Muscle of back (tissue), 11 donors: ENCODE results near the gene DCAF6. TPM values are rescaled to one million over a fixed set of nuclear protein-coding genes. Genes with fewer than 3 reads are reported as not detected.
"Not testable (repeated sequence)": the region's sequence is repeated elsewhere in the genome, so short reads cannot be mapped to it uniquely, and the experiment has no call there.

ENCODE experiments used
- DNase-seq, 3 donors: peaks; one replicate each; pipeline versions ENCODE4 v3.0.0 to v3.0.0-alpha.2; 2013
- polyA plus RNA-seq, 10 donors: library from polyadenylated mRNA; unstranded; fragments of 120-200 nt; gene quantifications; one replicate each; pipeline ENCODE4 v1.2.1, GENCODE V29; 2013; ENCODE audit not compliant: insufficient read length in 10 of 10

DCAF6 gene
- polyA plus RNA-seq, 10 donors: 93.3 to 151 (median 111) TPM

GRCh38 chr1:168007691-168008090 is 71.2 kb downstream of the DCAF6 start:
- no peak for DNase-seq

DNA sequence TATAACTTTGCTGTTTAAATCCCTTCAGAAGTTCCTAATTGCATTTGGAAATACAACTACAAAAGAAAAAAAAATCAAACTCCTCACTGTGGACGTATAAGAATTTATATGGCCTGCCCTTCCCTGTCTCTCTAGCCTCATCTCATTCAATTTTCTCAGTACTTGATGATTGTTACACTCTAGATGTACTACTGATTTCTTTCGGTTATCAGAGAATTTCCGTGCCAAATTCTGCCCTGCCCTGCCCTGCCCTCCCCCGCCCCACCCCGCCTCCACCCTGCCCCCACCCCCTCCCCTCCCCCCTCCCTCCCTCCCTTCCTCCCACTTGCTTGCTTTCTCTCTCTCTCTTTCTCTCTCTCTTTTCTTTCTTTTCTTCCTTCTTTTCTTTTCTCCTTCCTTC is 72.1 kb downstream of the DCAF6 start:
- DNase-seq: no peak

DNA sequence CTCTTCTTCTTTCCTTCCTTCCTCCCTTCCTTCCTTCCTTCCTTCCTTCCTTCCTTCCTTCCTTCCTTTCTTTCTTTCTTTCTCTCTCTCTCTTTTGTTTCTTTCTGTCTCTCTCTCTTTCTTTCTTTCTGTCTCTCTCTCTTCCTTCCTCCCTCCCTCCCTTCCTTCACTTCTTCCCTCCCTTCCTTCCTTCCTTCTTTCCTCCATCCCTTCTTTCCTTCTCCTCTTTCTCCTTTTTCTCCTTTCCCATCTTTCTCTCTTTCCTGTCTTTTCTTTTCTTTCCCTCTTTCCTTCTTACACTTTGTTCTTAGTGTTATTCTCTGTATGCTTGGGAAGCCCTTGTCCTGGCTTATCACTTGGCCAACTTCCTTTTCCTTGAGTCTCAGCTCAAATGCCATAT is 72.8 kb downstream of the DCAF6 start:
- no peak for DNase-seq

DNA sequence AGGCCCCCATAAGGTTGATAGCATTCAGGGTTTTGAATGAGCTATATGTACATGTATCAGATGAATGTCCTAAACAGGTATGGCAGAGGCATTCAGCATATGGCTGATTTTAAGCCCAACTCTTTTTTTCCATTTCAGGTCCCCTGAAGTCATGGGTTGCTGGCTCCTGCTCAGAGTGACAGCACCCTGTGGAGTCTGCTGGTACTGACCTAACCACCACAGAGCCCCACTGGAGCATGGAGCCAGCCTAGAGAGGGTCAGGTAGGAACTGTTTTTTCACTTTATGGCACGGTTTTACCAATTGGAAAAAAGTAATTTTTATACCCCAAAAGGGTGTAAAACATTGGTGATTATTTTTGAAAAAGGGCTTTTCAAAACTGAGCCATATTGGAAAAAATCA is 82.9 kb downstream of the DCAF6 start:
- DNase-seq: no peak

DNA sequence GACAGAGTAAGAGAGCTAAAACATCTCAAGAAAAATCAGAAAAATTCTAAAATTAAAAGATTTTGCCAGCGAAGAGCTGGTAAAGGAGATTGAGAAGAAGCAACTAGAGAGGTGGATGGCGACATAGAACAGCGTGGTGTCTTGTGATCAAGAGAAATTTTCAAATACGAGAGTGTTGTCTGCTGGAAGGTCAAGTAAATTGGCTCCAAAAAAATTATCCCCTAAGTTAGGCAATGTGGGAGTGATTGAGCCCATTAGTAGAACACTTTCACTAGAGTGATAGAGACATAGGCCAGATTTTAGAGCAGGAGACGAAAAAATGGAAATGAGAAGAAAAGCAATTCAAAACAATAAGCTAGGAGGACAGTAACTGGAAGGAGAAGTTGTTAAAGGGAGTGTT is 94.7 kb downstream of the DCAF6 start:
- DNase-seq: no peak

GRCh38 chr1:168031627-168032026 is 95.1 kb downstream of the DCAF6 start:
- no peak for DNase-seq

DNA sequence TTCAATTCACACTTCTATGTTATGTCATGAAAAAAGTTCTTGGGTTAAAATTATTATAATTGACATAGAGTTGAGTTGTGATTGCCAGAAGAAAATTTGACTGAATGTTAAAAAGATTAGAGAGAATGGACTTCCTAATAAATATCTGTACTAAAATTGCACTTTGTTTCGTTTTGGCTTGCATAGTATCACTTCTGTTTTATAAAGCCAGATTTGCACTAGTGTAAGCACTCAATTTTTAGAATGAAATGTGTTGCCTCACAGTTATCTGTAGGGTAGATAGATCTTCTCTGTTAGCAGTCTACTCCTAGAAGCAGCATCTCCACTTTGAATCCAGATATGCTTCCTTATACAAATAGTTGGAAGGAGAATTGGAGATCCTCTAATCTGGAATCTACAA is 95.5 kb downstream of the DCAF6 start:
- DNase-seq: no peak

- DNase-seq: no peak
Measured at GRCh38 chr1:168035345-168035744, 98.9 kb downstream of the DCAF6 start.

DNA sequence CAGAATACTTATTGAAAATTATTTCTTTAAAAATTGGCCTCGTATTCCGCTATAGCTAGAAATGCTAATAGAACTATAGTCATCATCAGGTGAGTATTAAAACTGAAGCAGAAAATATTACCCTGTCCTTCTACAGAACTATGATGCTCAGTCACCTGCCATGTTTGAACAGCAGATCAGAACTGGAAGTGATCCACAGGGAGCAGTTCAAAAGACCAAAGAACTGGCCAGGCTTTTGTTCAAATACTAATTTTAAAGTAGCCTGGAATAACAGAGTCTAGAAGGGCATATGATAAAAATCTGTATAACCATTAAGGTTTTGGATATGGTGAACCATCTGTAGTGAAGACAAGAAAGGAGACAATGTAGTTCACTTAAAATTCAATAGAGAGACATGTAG is 105.9 kb downstream of the DCAF6 start:
- DNase-seq: no peak

DNA sequence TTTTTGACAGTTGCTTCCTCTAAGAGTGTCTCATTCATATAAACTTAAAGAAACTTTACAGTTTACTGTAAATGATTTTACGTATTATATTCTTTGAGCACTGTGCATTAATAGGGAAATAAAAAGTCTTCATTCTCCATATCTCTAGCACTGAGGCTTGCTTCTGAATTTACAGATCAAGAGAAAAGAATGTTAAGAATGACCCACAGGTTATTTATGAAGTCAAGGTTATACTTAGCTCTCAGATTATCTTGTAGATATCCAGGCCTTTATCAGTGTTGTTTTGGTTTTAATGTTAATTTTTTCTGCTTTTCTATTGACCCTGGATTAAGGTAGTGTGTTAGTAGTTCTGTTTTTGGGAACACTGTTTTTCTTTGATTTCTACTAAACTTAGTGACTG is 108.8 kb downstream of the DCAF6 start:
- DNase-seq: no peak

DNA sequence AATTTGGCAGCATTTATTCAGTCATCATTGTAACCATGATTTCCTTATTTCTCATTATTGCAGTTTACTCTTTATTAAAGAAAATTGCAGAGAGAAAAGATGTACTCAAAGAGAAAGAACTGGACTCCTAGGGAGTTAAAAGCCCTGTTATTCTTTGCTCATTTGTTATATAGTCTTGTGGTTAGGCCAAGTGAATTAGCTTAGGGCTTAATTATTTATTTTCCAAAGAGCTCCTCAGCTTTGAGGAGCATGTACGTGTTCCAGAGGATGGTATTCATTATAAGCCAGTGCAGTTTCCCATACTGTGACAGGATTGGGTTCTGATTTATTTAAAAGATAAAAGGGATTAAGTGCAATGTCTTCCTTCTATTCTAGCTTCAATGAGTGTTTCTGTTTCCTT is 113.8 kb downstream of the DCAF6 start:
- DNase-seq: no peak

GRCh38 chr1:168050880-168051279 is 114.4 kb downstream of the DCAF6 start:
- DNase-seq: no peak

DNA sequence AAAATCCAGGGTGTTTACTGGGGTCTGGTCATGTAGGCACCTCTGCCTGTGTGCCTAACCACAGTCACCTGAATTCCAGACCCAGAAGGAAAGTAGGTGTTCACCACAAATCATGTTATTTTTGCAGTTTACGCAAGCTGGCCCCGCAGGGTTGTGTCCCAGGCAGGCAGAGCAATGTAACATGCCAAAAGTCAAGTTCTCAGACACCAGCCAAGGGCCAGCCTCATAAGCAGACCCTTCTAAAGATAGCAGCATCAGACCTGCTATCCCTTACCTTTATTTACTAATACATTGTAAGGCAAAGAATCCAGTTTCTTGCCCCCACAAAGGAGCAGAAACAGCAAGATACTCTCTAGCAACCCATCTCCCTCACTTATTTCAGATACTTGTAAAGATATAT is 117.2 kb downstream of the DCAF6 start:
- no peak for DNase-seq

GRCh38 chr1:168054117-168054516 is 117.6 kb downstream of the DCAF6 start:
- DNase-seq: no peak

GRCh38 chr1:168056152-168056551 is 119.7 kb downstream of the DCAF6 start:
- DNase-seq: not testable (repeated sequence)

GRCh38 chr1:168057355-168057754 is 120.9 kb downstream of the DCAF6 start:
- DNase-seq: no peak

DNA sequence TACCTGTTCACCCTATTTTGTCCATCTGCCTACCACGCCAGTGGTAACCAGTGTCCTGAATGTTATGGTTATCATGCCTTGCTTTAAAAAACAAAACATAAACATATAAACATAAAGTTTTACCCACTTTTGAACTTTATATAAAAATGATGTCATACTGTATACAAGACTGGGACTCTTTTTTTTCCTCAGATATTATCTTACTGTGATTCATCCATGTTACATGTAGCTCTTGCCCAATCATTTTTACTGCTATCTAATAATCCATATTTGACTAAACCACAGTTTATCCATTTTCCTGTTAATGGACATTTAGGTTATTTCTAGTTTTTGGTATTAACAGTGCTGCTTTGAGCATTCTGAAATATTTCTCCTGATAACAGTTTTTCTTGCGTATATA is 121.4 kb downstream of the DCAF6 start:
- no peak for DNase-seq

GRCh38 chr1:168064216-168064615 is 127.7 kb downstream of the DCAF6 start:
- no peak for DNase-seq

GRCh38 chr1:168065506-168065905 is 129.0 kb downstream of the DCAF6 start:
- no peak for DNase-seq

DNA sequence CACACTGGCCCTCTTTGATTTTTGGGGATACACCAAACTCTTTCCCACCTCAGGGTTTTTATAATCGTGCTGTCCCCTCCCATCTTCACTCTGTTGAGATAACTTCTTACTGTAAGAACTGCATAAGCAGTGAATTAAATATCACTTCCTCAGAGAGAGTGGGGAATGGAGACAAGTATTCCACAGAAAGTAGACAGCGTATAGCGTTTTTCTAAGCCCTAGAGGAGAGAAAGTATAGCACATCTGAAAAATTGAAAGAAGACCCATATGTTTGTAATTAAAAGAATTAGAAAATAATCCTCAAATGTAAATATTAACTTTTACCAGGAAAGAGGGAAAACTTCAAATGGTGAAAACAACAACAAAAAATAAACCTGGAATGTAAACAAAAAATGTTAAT is 132.9 kb downstream of the DCAF6 start:
- DNase-seq: no peak

DNA sequence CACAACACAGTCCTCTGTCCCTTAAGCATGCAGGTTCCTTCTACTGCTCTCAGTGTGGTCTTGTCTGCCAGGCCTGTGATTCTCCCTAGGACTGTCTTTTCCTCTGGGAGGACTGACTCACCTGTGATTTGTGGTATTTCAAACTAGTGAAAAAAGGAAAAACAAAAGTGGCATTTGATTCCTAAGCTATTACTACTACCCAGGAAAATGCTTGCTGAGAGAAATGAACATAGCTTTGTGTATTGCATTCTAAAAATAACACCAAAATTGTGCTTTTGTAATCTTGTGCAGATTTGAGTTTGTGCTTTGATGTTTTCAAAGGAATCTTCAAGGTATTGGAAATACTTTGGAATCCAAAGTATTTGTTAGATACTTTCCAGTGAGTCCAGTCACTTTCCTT is 143.3 kb downstream of the DCAF6 start:
- peak in 1 of 3 donors; percentile 37 for DNase-seq

GRCh38 chr1:168081373-168082007 is 145.0 kb downstream of the DCAF6 start:
- peak in 1 of 3 donors; percentile 31 for DNase-seq

DNA sequence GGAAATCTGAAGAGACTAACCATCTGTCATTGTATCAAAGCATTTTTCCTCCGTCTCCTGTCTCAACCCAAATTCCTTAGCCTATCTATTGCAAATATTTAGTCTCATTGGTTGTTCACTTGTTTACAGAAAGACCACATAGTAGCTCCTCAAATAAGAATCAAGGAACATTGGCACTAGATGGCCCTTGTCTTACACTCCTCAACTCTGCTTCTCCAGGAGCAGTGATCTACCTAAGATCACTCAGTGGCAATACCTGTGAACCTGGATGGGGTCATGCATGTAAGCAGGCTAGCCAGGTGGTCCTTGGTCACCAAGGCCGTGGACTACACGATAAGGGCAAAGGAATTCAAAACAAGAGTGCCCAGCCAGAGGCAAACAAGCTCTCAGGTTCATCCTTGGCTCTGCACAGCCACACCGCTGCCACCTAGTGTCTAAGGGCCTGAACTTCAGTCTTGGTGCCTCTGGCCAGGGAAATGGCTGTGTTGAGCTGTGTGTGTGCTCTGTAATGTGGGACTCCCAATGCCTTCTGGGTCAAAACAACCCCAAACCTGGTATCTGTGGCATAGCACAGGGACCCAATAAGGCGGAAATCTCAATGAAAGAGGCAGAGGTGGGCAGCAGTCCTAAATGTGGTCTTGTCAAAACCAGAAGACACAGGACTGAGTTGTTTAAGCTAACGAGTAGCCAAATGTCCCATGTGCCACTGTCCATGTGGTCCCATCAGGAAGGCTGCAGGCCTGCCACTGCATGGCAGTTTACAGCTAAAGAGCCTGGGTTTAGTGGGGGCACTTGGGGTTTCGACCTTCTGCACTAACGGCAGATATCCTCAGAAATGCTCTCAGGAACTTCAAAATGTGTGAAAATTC is 145.8 kb downstream of the DCAF6 start:
- peak; percentile 53 to 81 (median 61) for DNase-seq
